Kidney epithelial cell (primary cell): Measurements from ENCODE around the gene DIP2C. TPM values are rescaled to one million over a fixed set of nuclear protein-coding genes. Genes with fewer than 3 reads are reported as not detected.

Experiments
- DNase-seq: peaks from one replicate; pipeline ENCODE4 v3.0.0-alpha.2; 2010; ENCODE audit warnings: low read depth
- H3K27me3 ChIP-seq: 2 replicates; pipeline ENCODE4 v1.6.0; 2011; ENCODE audit warnings: low read length; ENCODE audit not compliant: control insufficient read depth, insufficient read depth
- H3K36me3 ChIP-seq: 2 replicates; pipeline ENCODE4 v1.5.1; 2011; ENCODE audit warnings: low read length; ENCODE audit not compliant: control insufficient read depth, insufficient read depth
- H3K4me3 ChIP-seq: 2 replicates; pipeline ENCODE4 v1.5.1; 2011; ENCODE audit warnings: low read depth, mild to moderate bottlenecking, control low read depth, low read length
- CTCF ChIP-seq: IDR thresholded peaks from 2 replicates; pipeline ENCODE4 v1.5.1; 2011; ENCODE audit warnings: mild to moderate bottlenecking, moderate library complexity, low read length, control low read depth, inconsistent platforms; ENCODE audit not compliant: insufficient read depth, poor library complexity, severe bottlenecking
- total RNA-seq: library from RNA; depleted of rRNA; stranded (reverse); fragments of >200 nt; gene quantifications from 2 replicates; pipeline ENCODE4 v1.2.3, GENCODE V29; 2015

Gene DIP2C
- total RNA-seq, 1 donor from 2014 or later, result 19.2 TPM

- TF ChIP-seq CTCF, result no peak
Measured at GRCh38 chr10:552679-553078, 136.8 kb downstream of the DIP2C start.

GRCh38 chr10:551373-552252 is 137.9 kb downstream of the DIP2C start:
- H3K36me3 ChIP-seq, result no peaks in the 10 kb centered on the region
- no peaks in the 10 kb centered on the region for H3K27me3 ChIP-seq
- DNase-seq, result no peak
- no peak overlapping the region for H3K4me3 ChIP-seq
- TF ChIP-seq CTCF, result no peak

More at GRCh38 chr10:552679-553078, 136.8 kb downstream of the DIP2C start:
- DNase-seq, result no peak
- Histone ChIP-seq H3K27me3 (no peaks in the 10 kb centered on the region), H3K4me3 (no peak overlapping the region), H3K36me3 (no peaks in the 10 kb centered on the region)

GRCh38 chr10:550665-551372 is 138.6 kb downstream of the DIP2C start:
- no peaks in the 10 kb centered on the region for H3K27me3 ChIP-seq
- no peak overlapping the region for H3K4me3 ChIP-seq
- no peak for TF ChIP-seq CTCF
- no peak for DNase-seq
- H3K36me3 ChIP-seq, result no peaks in the 10 kb centered on the region

GRCh38 chr10:549391-549790 is 140.1 kb downstream of the DIP2C start:
- H3K4me3 ChIP-seq, result no peak overlapping the region
- DNase-seq, result no peak
- H3K27me3 ChIP-seq, result no peaks in the 10 kb centered on the region
- no peak for TF ChIP-seq CTCF
- no peaks in the 10 kb centered on the region for H3K36me3 ChIP-seq

GRCh38 chr10:548238-548901 is 141.1 kb downstream of the DIP2C start:
- H3K27me3 ChIP-seq, result no peaks in the 10 kb centered on the region

More at GRCh38 chr10:548238-548901, 141.1 kb downstream of the DIP2C start:
- no peak overlapping the region for H3K4me3 ChIP-seq
- H3K36me3 ChIP-seq, result no peaks in the 10 kb centered on the region
- no peak for TF ChIP-seq CTCF
- DNase-seq, result no peak
